ENCODE measurements around the gene RALY.

GRCh38 chr20:33967126-33967525 is 26.6 kb upstream of the RALY start:
- no peak for TF ChIP-seq CTCF (IDR thresholded peaks at IDR 0.05; ENCODE audit: extremely low read depth in 1 of 2, insufficient read depth in 1 of 2, low read depth in 1 of 2, low read length in 2 of 2)
- no peak for TF ChIP-seq MYC (IDR thresholded peaks at IDR 0.05; ENCODE audit: low read depth, low read length)
- no peak for TF ChIP-seq POLR2AphosphoS5 (IDR thresholded peaks at IDR 0.05; ENCODE audit: insufficient read depth, low read depth, low read length)
- no peak for TF ChIP-seq POLR2A (IDR thresholded peaks at IDR 0.05; ENCODE audit: low read depth, low read length)

Data from endothelial cell of umbilical vein (primary cell).